ENCODE data around the gene LTBP1. TPM values are rescaled to one million over a fixed set of nuclear protein-coding genes. Genes with fewer than 3 reads are reported as not detected.

Gene LTBP1
- total RNA-seq, 4 donors from 2014 or later, result 3.8 to 20.8 (median 11.3) TPM

- DNase-seq (ENCODE audit: low spot score in 2 of 2), result no peak
- no peak overlapping the region for H3K4me3 ChIP-seq (ENCODE audit: low read depth, poor library complexity, severe bottlenecking)
These were observed 91.5 kb downstream of the LTBP1 start for GRCh38 chr2:33038230-33038629.

GRCh38 chr2:33038799-33039198 lies 92.0 kb downstream of the LTBP1 start:
- no peak for DNase-seq (ENCODE audit: low spot score in 2 of 2)
- intact Hi-C loops (cut with DNase I; ENCODE audit: low total_unique reads), result loop anchor here (10.0 kb wide), 2 partner anchors 336 to 484 kb away; no protein-coding TSS in a partner anchor
- WGBS, 2 donors, result 69 to 83% methylated on average over 4 of the region's 4 CpGs
- TF ChIP-seq POLR2A (IDR thresholded peaks at IDR 0.05) (no peak), CTCF (IDR thresholded peaks at IDR 0.05) (no peak)
- H3K4me3 ChIP-seq (ENCODE audit: low read depth, poor library complexity, severe bottlenecking), result no peak overlapping the region

More at GRCh38 chr2:33038230-33038629, 91.5 kb downstream of the LTBP1 start:
- WGBS, 2 donors, result 46 to 54% methylated on average over 4 of the region's 4 CpGs
- TF ChIP-seq CTCF (IDR thresholded peaks at IDR 0.05) (no peak), POLR2A (IDR thresholded peaks at IDR 0.05) (no peak)
- intact Hi-C loops (cut with DNase I; ENCODE audit: low total_unique reads), result loop anchor here (10.0 kb wide), 2 partner anchors 337 to 483 kb away; no protein-coding TSS in a partner anchor

- no peak overlapping the region for H3K4me3 ChIP-seq (ENCODE audit: low read depth, poor library complexity, severe bottlenecking)
- intact Hi-C loops (cut with DNase I; ENCODE audit: low total_unique reads), result no loop called here
- 85 to 89% methylated on average over 4 of the region's 4 CpGs for WGBS, 2 donors
- no peak for DNase-seq (ENCODE audit: low spot score in 2 of 2)
- no peak for TF ChIP-seq CTCF (IDR thresholded peaks at IDR 0.05)
- TF ChIP-seq POLR2A (IDR thresholded peaks at IDR 0.05), result no peak
These were observed 93.8 kb downstream of the LTBP1 start for GRCh38 chr2:33040541-33040940.

GRCh38 chr2:33042265-33042664 lies 95.5 kb downstream of the LTBP1 start:
- DNase-seq (ENCODE audit: low spot score in 2 of 2), result no peak
- intact Hi-C loops (cut with DNase I; ENCODE audit: low total_unique reads), result no loop called here
- 37 to 53% methylated on average over 1 of the region's 1 CpG for WGBS, 2 donors
- TF ChIP-seq CTCF (IDR thresholded peaks at IDR 0.05) (no peak), POLR2A (IDR thresholded peaks at IDR 0.05) (no peak)
- no peak overlapping the region for H3K4me3 ChIP-seq (ENCODE audit: low read depth, poor library complexity, severe bottlenecking)

- intact Hi-C loops (cut with DNase I; ENCODE audit: low total_unique reads), result no loop called here
- TF ChIP-seq CTCF (IDR thresholded peaks at IDR 0.05) (no peak), POLR2A (IDR thresholded peaks at IDR 0.05) (no peak)
- DNase-seq (ENCODE audit: low spot score in 2 of 2), result no peak
- WGBS, 2 donors, result 54 to 57% methylated on average over 3 of the region's 3 CpGs
- H3K4me3 ChIP-seq (ENCODE audit: low read depth, poor library complexity, severe bottlenecking), result no peak overlapping the region
These were observed 96.1 kb downstream of the LTBP1 start for GRCh38 chr2:33042819-33043218.

GRCh38 chr2:33047939-33048338 lies 101.2 kb downstream of the LTBP1 start:
- TF ChIP-seq CTCF (IDR thresholded peaks at IDR 0.05) (no peak), POLR2A (IDR thresholded peaks at IDR 0.05) (no peak)
- no peak overlapping the region for H3K4me3 ChIP-seq (ENCODE audit: low read depth, poor library complexity, severe bottlenecking)
- no peak for DNase-seq (ENCODE audit: low spot score in 2 of 2)
- WGBS, 2 donors, result 14 to 24% methylated on average over 2 of the region's 2 CpGs
- intact Hi-C loops (cut with DNase I; ENCODE audit: low total_unique reads), result no loop called here

Data from lower leg skin (tissue), 4 donors.